Stimulated activated CD8-positive, alpha-beta memory T cell treated with anti-CD3 and anti-CD28 coated beads, Interleukin-7, amount 100 ng/mL, for 48 hours (primary cell): ENCODE data around the gene TRPM1.
A peak's percentile ranks its signal among the peaks of the same experiment; 100 is the strongest.

Experiments
- DNase-seq, 2 donors: peaks; one replicate each; pipeline ENCODE4 v3.0.0-alpha.2; 2020; ENCODE audit warnings: low read depth in 1 of 2; ENCODE audit errors: extremely low read depth in 1 of 2

TRPM1 gene

DNA sequence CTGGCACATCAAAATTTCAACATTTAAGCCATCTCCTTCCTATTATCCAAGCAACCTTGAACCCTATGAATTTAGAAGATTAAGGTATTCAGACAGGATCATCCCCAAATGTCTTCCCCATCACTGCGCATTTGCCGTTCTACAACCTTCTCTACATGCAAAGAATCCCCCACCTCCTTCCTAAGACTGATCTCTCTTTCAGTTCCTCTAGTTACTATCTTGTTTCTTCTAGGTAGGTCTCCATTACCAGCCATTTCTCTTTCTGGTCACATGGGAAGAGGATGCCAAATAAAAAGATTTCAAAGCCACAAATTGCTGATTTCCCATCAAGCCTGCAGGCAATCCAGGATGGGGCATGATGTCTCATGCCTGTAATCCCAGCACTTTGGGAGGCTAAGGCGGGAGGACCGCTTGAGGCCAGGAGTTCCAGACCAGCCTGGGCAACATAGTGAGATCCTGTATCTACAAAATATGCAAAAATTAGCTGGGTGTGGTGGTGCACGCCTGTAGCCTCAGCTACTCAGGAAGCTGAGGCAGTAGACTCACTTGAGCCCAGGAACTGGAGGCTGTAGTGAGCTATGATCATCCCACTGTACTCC lies 80.4 kb downstream of the TRPM1 start:
- no peak for DNase-seq

GRCh38 chr15:31020542-31020941 lies 81.0 kb downstream of the TRPM1 start:
- no peak for DNase-seq

GRCh38 chr15:31019986-31020385 lies 81.5 kb downstream of the TRPM1 start:
- no peak for DNase-seq

DNA sequence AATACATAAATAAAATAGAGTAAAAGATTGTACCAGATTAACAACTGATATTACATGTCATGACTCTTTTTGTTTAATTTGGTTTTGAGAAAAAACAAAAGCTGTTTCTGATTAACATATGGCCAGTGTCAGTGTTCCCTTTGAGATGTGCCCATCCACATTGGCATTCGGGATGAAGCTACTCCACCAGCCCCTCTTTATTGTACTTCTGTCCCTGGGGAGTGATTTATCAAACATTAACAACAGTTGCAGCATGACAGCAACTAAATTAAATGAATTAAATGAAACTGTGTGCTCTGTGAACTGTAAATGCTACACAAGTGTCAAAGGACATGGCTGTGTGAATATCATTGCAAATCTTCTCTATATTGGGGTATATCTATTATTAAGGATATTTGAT lies 84.2 kb downstream of the TRPM1 start:
- no peak for DNase-seq

DNA sequence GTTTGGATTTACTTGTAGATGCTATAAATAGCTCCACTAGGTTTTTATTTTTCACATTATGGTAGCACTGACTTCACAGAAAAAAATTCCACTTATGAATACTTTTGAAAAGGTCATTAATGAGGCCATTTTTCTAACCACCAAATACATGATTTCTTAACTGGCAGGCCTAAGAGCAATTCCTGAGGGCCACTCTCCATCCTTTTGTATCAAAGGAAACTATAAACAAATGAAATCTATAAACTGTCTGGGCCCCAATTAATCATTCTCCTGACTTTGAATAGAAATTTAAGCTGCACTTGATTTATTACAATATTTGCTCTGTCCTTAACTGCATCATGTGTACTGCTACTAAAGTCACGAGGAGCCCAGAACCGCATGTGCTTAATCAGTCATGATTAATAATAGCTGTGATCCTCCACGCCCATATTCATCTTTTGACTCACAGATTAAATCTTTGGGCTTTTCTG lies 85.0 kb downstream of the TRPM1 start:
- DNase-seq, result no peak

GRCh38 chr15:31014608-31014925 lies 87.0 kb downstream of the TRPM1 start:
- no peak for DNase-seq

DNA sequence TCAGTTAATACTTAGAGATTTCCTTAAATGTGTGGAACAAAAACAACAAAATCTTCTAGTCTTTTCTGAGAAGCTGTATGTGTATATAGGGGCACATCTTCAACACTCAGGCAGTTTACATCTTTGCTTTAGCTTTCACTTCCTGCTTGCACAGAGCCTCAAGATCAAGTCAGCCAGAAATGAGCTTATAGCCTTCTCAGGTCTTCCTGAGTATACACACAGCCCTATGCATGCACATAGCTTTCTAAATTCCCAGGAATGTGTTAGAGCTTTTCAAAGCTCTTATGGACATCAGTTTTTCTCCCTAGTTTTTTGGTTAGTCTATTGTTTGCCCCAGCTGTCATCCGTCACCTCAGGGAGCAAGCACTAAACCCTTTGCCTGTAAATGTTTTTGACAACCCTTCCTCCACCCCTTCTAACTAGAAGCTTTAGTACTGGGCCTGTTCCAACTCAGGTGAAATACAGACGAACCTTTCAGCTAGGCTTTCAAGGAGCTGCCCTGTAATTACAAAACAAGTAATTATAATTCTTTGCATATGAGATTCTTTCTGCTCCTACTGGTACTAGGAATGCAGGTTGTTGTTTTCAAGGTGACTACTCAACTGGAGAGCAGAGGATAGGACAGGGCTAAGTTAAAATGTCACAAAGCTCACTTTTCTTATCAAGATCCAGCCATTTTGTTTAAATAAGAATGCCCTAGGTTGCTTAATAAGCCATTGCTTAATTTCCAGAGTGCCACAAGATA lies 87.5 kb downstream of the TRPM1 start:
- no peak for DNase-seq

- no peak for DNase-seq
Observed at GRCh38 chr15:31012455-31012854, 89.1 kb downstream of the TRPM1 start.

DNA sequence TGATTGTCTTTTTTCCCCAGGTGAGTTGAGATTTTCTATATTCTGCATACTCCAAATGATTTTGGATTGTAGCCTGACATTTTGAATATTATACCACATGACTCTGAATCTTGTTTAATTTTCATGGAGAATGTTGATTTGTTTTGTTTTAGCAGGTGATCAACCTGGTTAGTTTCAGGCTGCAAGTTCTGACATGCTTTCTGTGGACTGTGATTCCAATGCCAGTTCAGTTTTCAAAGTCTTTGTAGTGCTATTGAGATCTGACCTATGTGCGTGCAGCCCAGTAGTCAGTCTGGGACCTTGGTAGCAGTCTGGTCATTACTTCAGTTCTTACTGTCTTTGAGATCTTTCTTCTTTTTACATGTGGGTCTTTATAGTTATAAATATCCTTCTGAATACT lies 91.5 kb downstream of the TRPM1 start:
- DNase-seq, result no peak

DNA sequence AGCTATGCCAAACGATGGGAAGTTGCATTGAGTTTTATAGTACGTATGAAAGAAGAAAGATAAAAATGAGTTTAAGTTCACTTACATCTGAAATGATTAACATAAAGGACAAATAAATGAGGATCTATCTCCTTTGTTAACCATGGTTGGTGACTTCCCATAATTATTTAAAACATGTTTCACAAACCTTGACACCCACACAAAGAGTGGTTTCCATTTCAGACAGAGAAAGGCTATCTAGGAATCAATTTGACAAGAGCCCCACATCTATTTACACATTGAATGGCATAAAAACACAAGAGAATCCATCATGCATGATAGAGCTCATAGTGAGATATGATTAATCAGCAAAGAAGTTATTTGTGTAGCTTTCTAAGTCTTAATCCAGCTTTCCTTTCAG lies 95.9 kb downstream of the TRPM1 start:
- no peak for DNase-seq

DNA sequence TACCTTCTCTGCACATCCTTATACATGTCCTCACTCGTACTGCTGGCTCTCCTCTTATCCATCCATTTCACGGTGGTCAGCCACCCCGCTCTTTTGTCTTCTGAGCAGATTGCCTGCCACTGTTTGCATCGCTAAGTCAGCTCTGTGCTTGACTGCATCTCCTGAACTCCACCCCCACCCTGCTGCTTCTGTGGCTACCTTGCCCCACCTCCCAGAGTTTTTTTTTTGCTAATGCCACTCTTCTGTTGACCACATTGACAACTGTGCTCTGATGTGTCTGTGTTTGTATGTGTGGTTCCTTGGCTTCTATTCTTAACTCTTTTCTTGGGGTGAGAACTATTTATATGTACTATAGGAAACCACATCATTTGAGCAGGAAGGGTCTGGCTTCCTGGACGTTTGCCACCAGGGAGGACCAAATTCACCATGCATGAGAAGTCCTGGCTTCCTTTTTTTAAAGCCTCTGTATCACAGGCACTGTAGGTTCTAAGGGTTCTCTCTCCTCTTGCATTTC lies 97.2 kb downstream of the TRPM1 start:
- DNase-seq, result no peak

- DNase-seq, result no peak
Observed at GRCh38 chr15:31001702-31002101, 99.8 kb downstream of the TRPM1 start.

GRCh38 chr15:30999729-31000128 lies 101.8 kb downstream of the TRPM1 start:
- DNase-seq, result no peak

DNA sequence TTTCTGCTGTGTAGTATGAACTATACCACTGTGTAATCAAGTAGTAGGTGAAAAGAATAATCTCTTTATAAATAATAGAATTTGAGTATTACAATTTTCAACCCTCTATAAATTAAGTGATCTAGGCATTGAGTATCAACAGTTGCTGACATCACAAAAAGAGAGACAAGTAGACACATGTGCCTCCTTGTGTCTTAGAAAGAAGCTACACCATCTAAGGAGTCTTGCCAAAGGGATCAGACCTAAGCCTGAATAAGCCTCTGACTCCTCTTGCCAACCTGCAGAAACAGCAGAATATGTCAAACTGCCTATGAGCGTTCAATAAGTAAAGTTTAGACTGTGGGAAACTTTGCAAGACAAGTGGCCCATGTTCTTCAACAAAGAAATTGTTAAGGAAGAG lies 104.3 kb downstream of the TRPM1 start:
- no peak for DNase-seq

- DNase-seq, result no peak
Observed at GRCh38 chr15:30992249-30992864, 109.2 kb downstream of the TRPM1 start.

DNA sequence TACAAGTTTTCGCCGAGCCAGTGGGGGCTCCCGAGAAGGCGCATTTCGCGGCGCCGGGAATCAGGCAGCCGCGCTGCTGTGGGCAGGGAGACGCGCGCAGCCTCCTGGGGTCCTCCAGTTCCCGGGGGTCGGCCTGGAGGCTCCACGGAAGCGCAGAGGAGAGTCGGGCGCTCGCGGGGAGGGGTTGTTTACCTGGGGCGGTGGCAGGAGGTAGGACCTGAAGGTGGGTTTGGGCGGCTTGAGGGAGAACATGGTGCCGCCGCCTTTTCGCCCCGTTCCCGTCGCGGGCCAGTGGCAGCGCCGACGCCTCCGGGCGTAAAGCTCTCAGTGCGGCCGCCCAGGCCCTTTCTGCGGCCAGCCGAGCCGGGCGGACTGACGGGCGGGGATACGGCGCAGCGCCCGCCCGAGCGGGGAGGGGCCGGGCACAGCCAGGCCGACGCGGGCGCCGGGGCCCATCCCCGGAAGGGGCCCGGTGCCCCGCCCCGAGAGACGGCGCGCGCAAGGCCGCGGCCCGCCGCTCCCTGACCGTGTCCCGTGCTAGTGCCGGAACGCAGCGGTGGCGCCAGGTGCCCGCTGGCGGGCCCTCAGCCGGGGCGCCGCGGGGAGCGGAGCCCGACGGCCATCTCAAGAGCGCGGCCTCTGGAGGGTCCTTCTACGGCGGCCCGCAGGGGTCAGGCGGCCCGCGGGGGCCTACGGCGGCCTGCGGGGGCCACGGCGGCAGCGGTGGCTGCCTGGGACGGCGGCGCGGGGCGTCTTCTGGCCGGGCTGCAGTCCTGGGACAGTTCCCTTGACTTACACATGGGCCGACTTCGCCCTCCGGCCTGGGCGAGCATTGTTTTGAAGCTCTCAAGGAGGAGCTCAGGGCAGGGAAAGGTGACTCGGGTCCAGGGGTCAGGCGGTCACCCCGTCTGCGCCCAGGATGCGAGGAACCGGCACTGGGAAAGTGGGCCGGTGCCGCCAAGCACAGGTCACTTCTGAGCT lies 110.0 kb downstream of the TRPM1 start, which contains the start of gene MTMR10:
MTMR10 (minus strand) TSS at position 374 of the 981 bp plus-strand sequence; CDS start at position 252, 122 bp downstream.
- peak; percentile 39 to 64 for DNase-seq

DNA sequence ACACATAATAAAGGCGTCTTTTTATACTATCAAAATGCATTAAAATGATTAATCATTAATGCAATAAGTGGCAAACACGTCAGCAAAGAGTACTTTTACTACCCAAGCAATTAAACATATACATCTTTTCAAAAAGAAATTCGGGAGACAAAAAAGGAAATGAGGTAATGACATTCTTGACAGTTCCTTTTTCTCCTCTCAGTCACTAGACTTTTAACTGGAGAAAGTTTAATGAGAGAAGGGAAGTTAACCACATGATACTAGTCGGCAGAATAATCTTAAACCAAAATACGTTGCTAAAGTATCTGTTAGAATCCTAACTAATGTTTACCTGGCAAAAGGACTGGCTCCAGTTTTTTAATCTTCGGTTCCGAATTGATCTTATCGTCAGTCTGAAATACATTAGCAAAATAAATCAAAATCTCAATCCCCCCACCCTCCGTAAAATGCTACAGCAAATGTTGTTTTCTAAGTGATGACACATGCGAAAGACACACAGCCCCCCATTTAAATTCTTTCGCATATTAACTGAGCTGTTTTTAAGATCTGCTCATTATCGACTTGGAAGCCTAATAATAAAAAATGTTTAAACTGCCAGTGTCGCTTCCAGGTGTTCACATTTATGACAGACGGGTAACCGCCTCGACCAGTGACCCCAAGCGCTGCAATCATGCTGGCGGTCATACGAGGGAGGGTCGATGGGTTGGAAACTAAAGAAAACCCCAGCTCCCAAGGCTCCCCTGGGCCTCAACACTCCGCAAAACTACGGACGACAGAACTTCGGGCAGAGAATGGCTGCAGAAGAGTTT lies 110.9 kb downstream of the TRPM1 start:
- no peak for DNase-seq

DNA sequence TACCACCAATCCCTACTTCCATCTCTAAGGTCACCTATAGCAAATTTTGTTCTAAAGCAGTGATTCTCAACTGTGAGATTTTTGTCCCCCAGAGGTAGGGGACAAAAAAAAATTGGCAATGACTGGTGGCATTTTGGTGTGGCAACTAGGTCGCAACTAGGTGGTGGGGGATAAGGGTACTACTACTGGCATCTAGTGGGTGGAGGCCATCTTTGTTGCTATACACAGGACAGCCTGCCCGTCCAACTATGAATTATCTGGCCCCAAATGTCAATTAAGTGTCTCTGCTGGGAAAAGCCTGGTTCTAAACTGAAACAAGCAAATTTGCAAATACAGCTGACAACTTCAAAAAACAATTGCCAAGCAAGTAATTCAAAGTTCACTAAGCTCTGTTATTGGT lies 111.5 kb downstream of the TRPM1 start:
- DNase-seq, result no peak

- DNase-seq, result no peak
Observed at GRCh38 chr15:30985081-30985531, 116.4 kb downstream of the TRPM1 start.

- no peak for DNase-seq
Observed at GRCh38 chr15:30984542-30984941, 117.0 kb downstream of the TRPM1 start.
